RWPE1 (cell line): Measurements from ENCODE around the gene GLRX3.

Experiments
- CTCF ChIA-PET: fragments of 350-600 bp; sonication (Branson Sonifier 250); formaldehyde crosslinking; extraction: SDS; loops from one replicate; lab custom pipeline; 2021; lab: Yijun Ruan, JAX
- POLR2A ChIA-PET: fragments of 400-600 bp; formaldehyde crosslinking; extraction: SDS; loops from one replicate; lab custom pipeline; 2020; ENCODE audit warnings: antibody characterized with exemption; ENCODE audit not compliant: low non-redundant PET; lab: Yijun Ruan, JAX
- DNase-seq: peaks from one replicate; pipeline ENCODE4 v3.0.0; 2012; ENCODE audit warnings: low spot score
- H3K27ac ChIP-seq: fragments of 450-650 bp; 2 replicates; pipeline ENCODE4 v1.5.1; 2017
- TF ChIP-seq, protein P1 (sequence below): fragments of 450-650 bp; conservative IDR thresholded peaks from 2 replicates; pipeline ENCODE4 v1.5.1; 2017; ENCODE audit warnings: low read depth, mild to moderate bottlenecking

The GLRX3 gene

DNA sequence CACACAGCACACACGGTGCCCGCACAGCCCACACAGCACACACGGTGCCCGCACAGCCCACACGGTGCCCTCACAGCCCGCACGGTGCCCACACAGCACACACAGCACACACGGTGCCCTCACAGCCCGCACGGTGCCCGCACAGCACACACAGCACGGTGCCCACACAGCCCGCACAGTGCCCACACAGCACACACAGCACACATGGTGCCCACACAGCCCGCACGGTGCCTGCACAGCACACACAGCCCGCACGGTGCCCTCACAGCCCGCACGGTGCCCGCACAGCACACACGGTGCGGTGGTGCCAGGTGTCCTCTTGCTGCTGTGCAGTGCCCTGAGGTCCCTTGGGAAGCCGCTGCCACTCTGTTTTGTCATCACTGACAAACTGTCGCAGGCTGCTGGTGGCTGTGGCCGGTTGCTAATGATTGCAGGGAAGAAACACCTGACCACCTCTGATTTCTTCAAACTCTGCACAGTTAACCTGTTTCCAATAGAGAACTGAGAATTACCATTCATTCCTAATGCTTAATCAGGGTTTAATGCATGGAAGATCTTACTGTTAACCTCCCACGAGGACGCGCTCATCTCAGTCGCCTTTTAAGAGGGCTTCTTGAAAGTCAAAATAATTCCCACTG is 66.9 kb downstream of the GLRX3 start:
- no peak for DNase-seq
- H3K27ac ChIP-seq: no peak overlapping the region
- ChIA-PET CTCF (no interaction called here), POLR2A (no interaction called here)
- TF ChIP-seq, protein P1, sequence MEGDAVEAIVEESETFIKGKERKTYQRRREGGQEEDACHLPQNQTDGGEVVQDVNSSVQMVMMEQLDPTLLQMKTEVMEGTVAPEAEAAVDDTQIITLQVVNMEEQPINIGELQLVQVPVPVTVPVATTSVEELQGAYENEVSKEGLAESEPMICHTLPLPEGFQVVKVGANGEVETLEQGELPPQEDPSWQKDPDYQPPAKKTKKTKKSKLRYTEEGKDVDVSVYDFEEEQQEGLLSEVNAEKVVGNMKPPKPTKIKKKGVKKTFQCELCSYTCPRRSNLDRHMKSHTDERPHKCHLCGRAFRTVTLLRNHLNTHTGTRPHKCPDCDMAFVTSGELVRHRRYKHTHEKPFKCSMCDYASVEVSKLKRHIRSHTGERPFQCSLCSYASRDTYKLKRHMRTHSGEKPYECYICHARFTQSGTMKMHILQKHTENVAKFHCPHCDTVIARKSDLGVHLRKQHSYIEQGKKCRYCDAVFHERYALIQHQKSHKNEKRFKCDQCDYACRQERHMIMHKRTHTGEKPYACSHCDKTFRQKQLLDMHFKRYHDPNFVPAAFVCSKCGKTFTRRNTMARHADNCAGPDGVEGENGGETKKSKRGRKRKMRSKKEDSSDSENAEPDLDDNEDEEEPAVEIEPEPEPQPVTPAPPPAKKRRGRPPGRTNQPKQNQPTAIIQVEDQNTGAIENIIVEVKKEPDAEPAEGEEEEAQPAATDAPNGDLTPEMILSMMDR: no peak

DNA sequence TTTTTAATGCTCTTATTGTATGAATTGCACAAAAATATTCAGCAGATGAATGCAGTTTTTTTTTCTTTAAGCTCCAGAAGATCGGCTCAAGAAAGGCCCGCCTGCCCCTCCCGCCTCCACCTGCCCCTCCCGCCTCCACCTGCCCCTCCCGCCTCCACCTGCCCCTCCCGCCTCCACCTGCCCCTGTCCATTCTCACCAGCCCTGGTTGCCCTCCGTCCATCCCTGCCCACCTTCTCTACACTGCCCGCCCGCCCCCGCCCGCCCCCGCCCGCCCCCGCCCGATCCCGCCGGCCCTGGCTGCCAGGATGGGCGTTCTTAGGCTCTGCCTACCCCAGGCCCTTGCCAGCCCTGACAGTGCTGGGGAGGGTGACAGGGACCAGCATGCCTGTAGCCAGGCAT is 67.4 kb downstream of the GLRX3 start:
- ChIA-PET POLR2A (no interaction called here), CTCF (no interaction called here)
- TF ChIP-seq, protein P1: no peak

DNA sequence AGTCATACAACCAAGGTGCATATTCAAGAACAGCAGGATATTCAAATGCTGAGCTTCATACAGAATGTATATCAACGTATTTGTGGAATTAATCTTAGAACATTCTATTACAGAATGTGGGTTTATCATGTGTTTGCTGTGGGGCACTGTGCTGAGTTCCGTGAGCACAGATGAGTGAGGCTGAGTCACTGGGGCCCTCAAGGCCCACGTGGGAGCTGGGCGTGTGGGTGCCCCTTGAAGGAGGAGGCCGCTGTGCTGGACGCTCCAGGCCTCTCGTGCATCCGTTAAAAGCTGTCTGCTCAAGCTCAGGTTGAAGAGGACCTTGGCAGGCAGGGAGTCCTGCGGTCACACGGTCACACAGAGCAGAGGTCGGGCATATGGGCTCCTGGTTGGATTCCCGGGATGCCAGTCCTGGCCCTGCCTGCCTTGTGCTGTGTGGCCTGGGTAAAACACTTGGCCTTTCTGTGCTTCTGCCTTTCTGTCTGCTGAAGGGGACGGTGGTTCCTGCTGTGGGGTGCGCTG is 70.1 kb downstream of the GLRX3 start:
- ChIA-PET POLR2A (interaction anchor here (0.6 kb wide), 1 partner anchor 95 kb away, joined by 3 read pairs; no protein-coding TSS in a partner anchor), CTCF (no interaction called here)
- TF ChIP-seq, protein P1: no peak
- no peak for DNase-seq
- no peak overlapping the region for H3K27ac ChIP-seq

More for the DNA sequence above, 67.4 kb downstream of the GLRX3 start:
- no peak overlapping the region for H3K27ac ChIP-seq
- no peak for DNase-seq

DNA sequence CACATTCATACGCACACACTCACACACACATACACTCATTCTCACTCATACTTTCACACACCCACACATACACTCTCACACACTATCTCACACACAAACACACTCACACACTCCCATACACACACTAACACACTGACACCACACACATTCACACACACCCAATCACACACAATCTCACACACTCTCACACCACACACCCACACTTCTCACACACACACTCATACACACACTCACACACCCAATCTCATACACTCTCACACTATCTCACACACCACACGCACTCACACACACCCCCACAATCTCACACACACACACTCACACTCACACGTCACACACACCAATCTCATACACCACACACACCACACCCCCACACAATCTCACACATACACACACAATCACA is 71.0 kb downstream of the GLRX3 start:
- no peak for DNase-seq
- ChIA-PET POLR2A (no interaction called here), CTCF (no interaction called here)
- TF ChIP-seq, protein P1: no peak
- H3K27ac ChIP-seq: no peak overlapping the region

DNA sequence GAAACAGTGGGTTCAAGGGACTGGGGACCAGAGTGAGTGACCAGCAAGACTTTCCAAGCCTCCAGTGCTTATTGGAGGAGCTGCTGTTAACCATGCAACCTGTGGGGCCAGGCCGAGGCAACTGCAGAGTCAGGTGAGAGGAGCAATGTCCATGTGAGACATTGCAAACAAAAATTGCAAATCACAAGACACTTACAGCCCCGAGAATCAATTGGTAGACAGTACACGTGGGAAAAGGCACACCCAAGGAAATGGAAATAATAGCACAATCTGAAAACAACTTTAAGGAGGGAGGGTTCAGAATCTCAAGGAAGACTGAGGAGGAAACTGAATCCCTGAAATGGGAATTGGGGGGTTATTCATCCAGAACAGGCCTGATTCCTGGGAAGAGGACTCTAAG is 72.6 kb downstream of the GLRX3 start:
- TF ChIP-seq, protein P1: no peak
- CTCF ChIA-PET: no interaction called here
- DNase-seq: no peak
- no peak overlapping the region for H3K27ac ChIP-seq
- POLR2A ChIA-PET: no interaction called here

DNA sequence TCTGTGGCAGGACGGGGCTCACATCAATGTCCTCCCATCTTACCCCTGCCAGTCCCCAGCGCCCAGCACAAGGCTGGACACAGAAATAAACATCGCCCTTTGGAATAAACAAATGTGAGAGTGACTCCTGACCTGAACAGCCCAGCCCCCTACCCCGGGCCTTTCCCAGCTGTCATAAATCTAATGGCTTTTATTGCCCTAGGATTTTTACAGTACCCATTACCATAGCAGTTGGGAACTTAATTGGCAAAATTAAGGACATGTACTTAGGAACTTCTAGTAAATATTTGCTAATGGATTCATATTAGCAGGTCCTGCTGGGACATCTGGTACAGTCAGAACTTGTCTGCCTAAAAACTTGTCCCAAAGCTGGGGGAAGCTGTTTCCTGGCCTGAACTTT is 76.6 kb downstream of the GLRX3 start:
- POLR2A ChIA-PET: no interaction called here
- H3K27ac ChIP-seq: no peak overlapping the region
- TF ChIP-seq, protein P1: no peak
- DNase-seq: no peak
- CTCF ChIA-PET: interaction anchor here (0.6 kb wide), 1 partner anchor 696 kb away, joined by 4 read pairs; no protein-coding TSS in a partner anchor
